A549 treated with AZD9567 at 1 μM for 4 hours (cell line): ENCODE results near the gene TSPAN33. TPM values are rescaled to one million over a fixed set of nuclear protein-coding genes. Genes with fewer than 3 reads are reported as not detected.

Source experiments
- total RNA-seq: library from RNA; stranded (reverse); fragments of 200-300 nt; extraction: Qiagen RNA extraction; gene quantifications from 5 replicates; pipeline ENCODE4 v1.2.3, GENCODE V29; 2022; ENCODE audit not compliant: insufficient read depth

The TSPAN33 gene
- 4.7 to 6.9 TPM (median 6.5 TPM) in 5 replicates for total RNA-seq

GRCh38 chr7:129144095-129144833, at the start of gene TSPAN33:
Gene TSPAN33 (plus strand): TSS chr7:129144707. CDS start chr7:129144981, 274 bp downstream.

GRCh38 chr7:129188372-129188891, 43.9 kb downstream of the TSPAN33 start, which contains the start of gene SMO:
Gene SMO (plus strand): TSS chr7:129188633. CDS start chr7:129189152, 519 bp downstream.

Other genes starting within 250 kb of the TSPAN33 start
- 0.11 to 0.17 TPM (median 0.14 TPM) in 4 of 5 replicates, not detected in the other for gene KCP, start 234.0 kb upstream of the TSPAN33 start, total RNA-seq
- gene IRF5, start 206.8 kb upstream of the TSPAN33 start, total RNA-seq, result 10.6 to 16.3 TPM (median 13.9 TPM) in 5 replicates
- gene TNPO3, start 89.6 kb upstream of the TSPAN33 start, total RNA-seq, result 38.7 to 42.6 TPM (median 40.7 TPM) in 5 replicates
- gene SMO, start 43.9 kb downstream of the TSPAN33 start, total RNA-seq, result 8.9 to 14.7 TPM (median 12.9 TPM) in 5 replicates
- 5.1 to 8.1 TPM (median 6.7 TPM) in 5 replicates for gene AHCYL2, start 80.3 kb downstream of the TSPAN33 start, total RNA-seq